Measurements from ENCODE around the gene RASSF9. TPM values are rescaled to one million over a fixed set of nuclear protein-coding genes. Genes with fewer than 3 reads are reported as not detected.

Gene RASSF9
- total RNA-seq, 2 donors from 2014 or later, result 0.32 to 0.88 TPM

GRCh38 chr12:85821206-85821605 lies 15.0 kb downstream of the RASSF9 start:
- H3K9me3 ChIP-seq, result no peaks in the 10 kb centered on the region
- H3K4me3 ChIP-seq, result no peak overlapping the region
- H3K27ac ChIP-seq, result no peak overlapping the region
- DNase-seq, result no peak
- no peaks in the 10 kb centered on the region for H3K4me1 ChIP-seq
- no peaks in the 10 kb centered on the region for H3K36me3 ChIP-seq
- intact Hi-C loops (cut with DNase I), result no loop called here
- H3K27me3 ChIP-seq, result no peaks in the 10 kb centered on the region
- H3K9ac ChIP-seq (ENCODE audit: low read depth in 2 of 2, low read length in 2 of 2), result no peak overlapping the region
- TF ChIP-seq CTCF (IDR thresholded peaks at IDR 0.05), result no peak

- DNase-seq, result no peak
- no peaks in the 10 kb centered on the region for H3K9me3 ChIP-seq
- H3K36me3 ChIP-seq, result no peaks in the 10 kb centered on the region
- intact Hi-C loops (cut with DNase I), result no loop called here
- H3K4me3 ChIP-seq, result no peak overlapping the region
- no peak overlapping the region for H3K27ac ChIP-seq
- no peak for TF ChIP-seq CTCF (IDR thresholded peaks at IDR 0.05)
- H3K27me3 ChIP-seq, result no peaks in the 10 kb centered on the region
- no peaks in the 10 kb centered on the region for H3K4me1 ChIP-seq
- no peak overlapping the region for H3K9ac ChIP-seq (ENCODE audit: low read depth in 2 of 2, low read length in 2 of 2)
Observed at GRCh38 chr12:85820101-85820500, 16.1 kb downstream of the RASSF9 start.

GRCh38 chr12:85814741-85815140 lies 21.5 kb downstream of the RASSF9 start:
- Histone ChIP-seq H3K4me1 (no peaks in the 10 kb centered on the region), H3K9me3 (no peaks in the 10 kb centered on the region), H3K9ac (ENCODE audit: low read depth in 2 of 2, low read length in 2 of 2) (no peak overlapping the region), H3K4me3 (no peak overlapping the region), H3K36me3 (no peaks in the 10 kb centered on the region), H3K27ac (no peak overlapping the region), H3K27me3 (no peaks in the 10 kb centered on the region)
- DNase-seq, result no peak
- intact Hi-C loops (cut with DNase I), result no loop called here
- TF ChIP-seq CTCF (IDR thresholded peaks at IDR 0.05), result no peak

- no peak for DNase-seq
- H3K4me1 ChIP-seq, result no peaks in the 10 kb centered on the region
- no peaks in the 10 kb centered on the region for H3K36me3 ChIP-seq
- no peak for TF ChIP-seq CTCF (IDR thresholded peaks at IDR 0.05)
- H3K9me3 ChIP-seq, result no peaks in the 10 kb centered on the region
- H3K9ac ChIP-seq (ENCODE audit: low read depth in 2 of 2, low read length in 2 of 2), result no peak overlapping the region
- intact Hi-C loops (cut with DNase I), result no loop called here
- H3K4me3 ChIP-seq, result no peak overlapping the region
- no peaks in the 10 kb centered on the region for H3K27me3 ChIP-seq
- H3K27ac ChIP-seq, result no peak overlapping the region
Observed at GRCh38 chr12:85814071-85814470, 22.1 kb downstream of the RASSF9 start.

- H3K4me1 ChIP-seq, result no peaks in the 10 kb centered on the region
- no peaks in the 10 kb centered on the region for H3K9me3 ChIP-seq
- no peak for TF ChIP-seq CTCF (IDR thresholded peaks at IDR 0.05)
- intact Hi-C loops (cut with DNase I), result no loop called here
- no peak overlapping the region for H3K4me3 ChIP-seq
- DNase-seq, result no peak
- H3K36me3 ChIP-seq, result no peaks in the 10 kb centered on the region
- H3K9ac ChIP-seq (ENCODE audit: low read depth in 2 of 2, low read length in 2 of 2), result no peak overlapping the region
- no peaks in the 10 kb centered on the region for H3K27me3 ChIP-seq
- no peak overlapping the region for H3K27ac ChIP-seq
Observed at GRCh38 chr12:85809500-85809899, 26.7 kb downstream of the RASSF9 start.

- no peak overlapping the region for H3K9ac ChIP-seq (ENCODE audit: low read depth in 2 of 2, low read length in 2 of 2)
- intact Hi-C loops (cut with DNase I), result no loop called here
- H3K27me3 ChIP-seq, result no peaks in the 10 kb centered on the region
- no peaks in the 10 kb centered on the region for H3K4me1 ChIP-seq
- H3K36me3 ChIP-seq, result no peaks in the 10 kb centered on the region
- no peak overlapping the region for H3K27ac ChIP-seq
- no peak for TF ChIP-seq CTCF (IDR thresholded peaks at IDR 0.05)
- no peak for DNase-seq
- no peaks in the 10 kb centered on the region for H3K9me3 ChIP-seq
- H3K4me3 ChIP-seq, result no peak overlapping the region
Observed at GRCh38 chr12:85807730-85808129, 28.5 kb downstream of the RASSF9 start.

Data from colonic mucosa (tissue), 4 donors.